ENCODE results near the gene EXOSC10.
"Not testable (repeated sequence)": the region's sequence is repeated elsewhere in the genome, so short reads cannot be mapped to it uniquely, and the experiment has no call there.

EXOSC10 gene

GRCh38 chr1:11059968-11060830 lies 39.5 kb downstream of the EXOSC10 start, which contains the start of gene SRM:
TSS of gene SRM (minus strand) at chr1:11060018. CDS start at chr1:11059943, 75 bp downstream.
- peak; percentile 83 for DNase-seq

GRCh38 chr1:11059155-11059967 lies 40.3 kb downstream of the EXOSC10 start:
- no peak for DNase-seq

GRCh38 chr1:11058595-11059154 lies 41.0 kb downstream of the EXOSC10 start:
- no peak for DNase-seq

- no peak for DNase-seq
These were observed 41.6 kb downstream of the EXOSC10 start for GRCh38 chr1:11058026-11058425.

GRCh38 chr1:11057477-11057876 lies 42.2 kb downstream of the EXOSC10 start:
- no peak for DNase-seq

- no peak for DNase-seq
These were observed 43.2 kb downstream of the EXOSC10 start for GRCh38 chr1:11056504-11056903.

GRCh38 chr1:11055676-11056075 lies 44.0 kb downstream of the EXOSC10 start:
- DNase-seq = no peak

GRCh38 chr1:11054666-11055065 lies 45.0 kb downstream of the EXOSC10 start:
- DNase-seq = no peak

- no peak for DNase-seq
These were observed 45.5 kb downstream of the EXOSC10 start for GRCh38 chr1:11054181-11054580.

- no peak for DNase-seq
These were observed 45.9 kb downstream of the EXOSC10 start for GRCh38 chr1:11053758-11054137.

- DNase-seq = no peak
These were observed 46.6 kb downstream of the EXOSC10 start for GRCh38 chr1:11052839-11053757.

- no peak for DNase-seq
These were observed 47.7 kb downstream of the EXOSC10 start for GRCh38 chr1:11051781-11052511.

- DNase-seq = not testable (repeated sequence)
These were observed 48.5 kb downstream of the EXOSC10 start for GRCh38 chr1:11051121-11051520.

- no peak for DNase-seq
These were observed 52.9 kb downstream of the EXOSC10 start, which contains the start of gene MASP2 for GRCh38 chr1:11046625-11047365. TSS of gene MASP2 (minus strand) at chr1:11047239. CDS start at chr1:11047207, 32 bp downstream.

- no peak for DNase-seq
These were observed 53.5 kb downstream of the EXOSC10 start for GRCh38 chr1:11046270-11046566.

GRCh38 chr1:11045428-11046269 lies 54.0 kb downstream of the EXOSC10 start:
- DNase-seq = no peak

- no peak for DNase-seq
These were observed 54.7 kb downstream of the EXOSC10 start for GRCh38 chr1:11044849-11045427.

- DNase-seq = no peak
These were observed 55.4 kb downstream of the EXOSC10 start for GRCh38 chr1:11044086-11044848.

Data from NCI-H1436 (cell line).